Measurements from ENCODE around the gene SPEM1. TPM values are rescaled to one million over a fixed set of nuclear protein-coding genes. Genes with fewer than 3 reads are reported as not detected.
A peak's percentile ranks its signal among the peaks of the same experiment; 100 is the strongest.

Gene SPEM1
- total and polyA plus RNA-seq, 8 donors: 0.20 TPM; not detected in 7

GRCh38 chr17:7441266-7441665 is 21.1 kb downstream of the SPEM1 start:
- Histone ChIP-seq H3K4me3 (no peak overlapping the region), H3K9me3 (no peaks in the 10 kb centered on the region), H3K27ac (no peak overlapping the region), H3K4me1 (peaks cover 42 to 66% (median 61%) of the 10 kb centered on the region in 4 donors), H3K27me3 (peaks cover 11 to 93% (median 53%) of the 10 kb centered on the region in 3 donors), H3K36me3 (no peaks in the 10 kb centered on the region)
- peak in 1 of 2 donors; percentile 41 for DNase-seq
- WGBS, 5 donors: 59 to 80% (median 72%) methylated on average over 7 of the region's 7 CpGs
- intact Hi-C loops (cut with DNase I; ENCODE audit: low total_unique reads): no loop called here
- TF ChIP-seq POLR2A (IDR thresholded peaks at IDR 0.05) (no peak), POLR2AphosphoS5 (IDR thresholded peaks at IDR 0.05) (no peak), EP300 (IDR thresholded peaks at IDR 0.05) (no peak), CTCF (IDR thresholded peaks at IDR 0.05) (no peak)

GRCh38 chr17:7442142-7442541 is 22.0 kb downstream of the SPEM1 start:
- Histone ChIP-seq H3K9me3 (no peaks in the 10 kb centered on the region), H3K4me1 (peaks cover 39 to 62% (median 58%) of the 10 kb centered on the region in 4 donors), H3K27me3 (peaks cover 11 to 94% (median 62%) of the 10 kb centered on the region in 3 donors), H3K4me3 (no peak overlapping the region), H3K36me3 (no peaks in the 10 kb centered on the region), H3K27ac (no peak overlapping the region)
- intact Hi-C loops (cut with DNase I; ENCODE audit: low total_unique reads): no loop called here
- 74 to 96% (median 90%) methylated on average over 2 of the region's 2 CpGs for WGBS, 5 donors
- TF ChIP-seq POLR2AphosphoS5 (IDR thresholded peaks at IDR 0.05) (no peak), CTCF (IDR thresholded peaks at IDR 0.05) (no peak), EP300 (IDR thresholded peaks at IDR 0.05) (no peak), POLR2A (IDR thresholded peaks at IDR 0.05) (no peak)
- no peak for DNase-seq

- Histone ChIP-seq H3K4me3 (no peak overlapping the region), H3K27ac (no peak overlapping the region), H3K9me3 (no peaks in the 10 kb centered on the region), H3K4me1 (peaks cover 26 to 46% (median 42%) of the 10 kb centered on the region in 4 donors), H3K27me3 (peaks cover 11 to 94% (median 53%) of the 10 kb centered on the region in 3 donors), H3K36me3 (no peaks in the 10 kb centered on the region)
- TF ChIP-seq POLR2A (IDR thresholded peaks at IDR 0.05) (no peak), POLR2AphosphoS5 (IDR thresholded peaks at IDR 0.05) (no peak), EP300 (IDR thresholded peaks at IDR 0.05) (no peak), CTCF (IDR thresholded peaks at IDR 0.05) (no peak)
- WGBS, 5 donors: 78 to 90% (median 86%) methylated on average over 7 of the region's 7 CpGs
- intact Hi-C loops (cut with DNase I; ENCODE audit: low total_unique reads): no loop called here
- DNase-seq: no peak
These were observed 23.7 kb downstream of the SPEM1 start for GRCh38 chr17:7443499-7444485.

- Histone ChIP-seq H3K9me3 (no peaks in the 10 kb centered on the region), H3K36me3 (no peaks in the 10 kb centered on the region), H3K4me1 (peaks cover 19 to 35% (median 31%) of the 10 kb centered on the region in 4 donors), H3K27ac (no peak within 1 kb of the TSS), H3K4me3 (peak within 1 kb of the TSS; percentile 23 to 48 (median 34)), H3K27me3 (peaks cover 3 to 89% (median 44%) of the 10 kb centered on the region in 3 donors)
- TF ChIP-seq CTCF (IDR thresholded peaks at IDR 0.05) (no peak), POLR2AphosphoS5 (IDR thresholded peaks at IDR 0.05) (no peak)
- peak; percentile 78 to 79 for DNase-seq
- intact Hi-C loops (cut with DNase I; ENCODE audit: low total_unique reads): no loop called here
- 6 to 16% (median 10%) methylated on average over 30 to 51 of the region's 51 CpGs for WGBS, 5 donors
These were observed 24.8 kb downstream of the SPEM1 start, which contains the start of gene CHRNB1 for GRCh38 chr17:7444682-7445618. Gene CHRNB1 (plus strand): TSS chr17:7445061. CDS start chr17:7445128, 67 bp downstream.

All from stomach (tissue), 9 donors.